Lung (tissue), 12 donors: ENCODE results near the gene KCND3. TPM values are rescaled to one million over a fixed set of nuclear protein-coding genes. Genes with fewer than 3 reads are reported as not detected.
A peak's percentile ranks its signal among the peaks of the same experiment; 100 is the strongest.

Experiments
- ATAC-seq: fragments of 200-7000 bp; cut with Tn5 transposase; one replicate; pipeline ENCODE4 v1.9.1; 2020; ENCODE audit warnings: moderate number of reproducible peaks; ENCODE audit not compliant: insufficient read depth, low FRiP score
- DNase-seq, 3 donors: peaks; one replicate each; pipeline ENCODE4 v3.0.0-alpha.2; 2013 to 2017
- H3K27ac ChIP-seq, 2 donors: one replicate each; pipeline ENCODE4 v1.5.1; 2013; ENCODE audit warnings: mild to moderate bottlenecking in 2 of 2, moderate library complexity in 2 of 2, control low read depth in 1 of 2, inconsistent platforms in 1 of 2, low read depth in 1 of 2, low read length in 1 of 2
- H3K27me3 ChIP-seq, 3 donors: one replicate each; pipeline ENCODE4 v1.5.1; 2013; ENCODE audit warnings: low read length in 2 of 3; ENCODE audit not compliant: control insufficient read depth in 3 of 3, insufficient read depth in 3 of 3
- H3K36me3 ChIP-seq, 4 donors: one replicate each; pipeline ENCODE4 v1.5.1; 2013; ENCODE audit warnings: low read length in 4 of 4, mild to moderate bottlenecking in 1 of 4, moderate library complexity in 1 of 4; ENCODE audit not compliant: control insufficient read depth in 4 of 4, insufficient read depth in 4 of 4
- H3K4me1 ChIP-seq, 5 donors: one replicate each; pipeline ENCODE4 v1.5.1; 2013; ENCODE audit warnings: low read length in 5 of 5, mild to moderate bottlenecking in 2 of 5, moderate library complexity in 1 of 5; ENCODE audit not compliant: control insufficient read depth in 5 of 5, insufficient read depth in 5 of 5
- H3K4me3 ChIP-seq: one replicate; pipeline ENCODE4 v1.5.1; 2013; ENCODE audit warnings: mild to moderate bottlenecking, control low read depth, moderate library complexity
- H3K9ac ChIP-seq, 2 donors: one replicate each; pipeline ENCODE4 v1.5.1; 2013; ENCODE audit warnings: low read length in 2 of 2, control low read depth in 1 of 2; ENCODE audit not compliant: insufficient read depth in 1 of 2
- H3K9me3 ChIP-seq, 4 donors: one replicate each; pipeline ENCODE4 v1.5.1; 2013; ENCODE audit warnings: low read length in 3 of 4, mild to moderate bottlenecking in 1 of 4, moderate library complexity in 1 of 4; ENCODE audit not compliant: control insufficient read depth in 4 of 4, insufficient read depth in 3 of 4
- WGBS, 2 donors: extraction: QIAGEN DNeasy Blood & Tissue Kit; methylation state at CpG; one replicate each; pipeline ENCODE4 v1.1.7; 2013; 5-methylcytosine and 5-hydroxymethylcytosine counted together
- polyA plus RNA-seq, 2 donors: library from polyadenylated mRNA; stranded (reverse); fragments of 200-250 nt; gene quantifications; one replicate each; pipeline ENCODE4 v1.2.1, GENCODE V29; 2013
- total RNA-seq, 2 donors: library from RNA; depleted of rRNA in 1 of 2; stranded (reverse); fragments of >200 nt in 1 of 2; gene quantifications; one replicate each; pipeline ENCODE4 v1.2.1, GENCODE V29; 2014 to 2021
- TF ChIP-seq, protein P1 (sequence below): IDR thresholded peaks from 2 replicates; pipeline ENCODE4 v1.5.1; 2012; ENCODE audit warnings: mild to moderate bottlenecking; ENCODE audit errors: control extremely low read depth, extremely low read depth
- donor health status: control.
- donor health status: control.
- donor health status: Bipolar disorder and iron deficiency.
- donor health status: healthy.
- donor health status: DM: yes; HTN: yes; CAD: no.

The KCND3 gene
- total and polyA plus RNA-seq, 4 donors = 1.3 to 12.1 (median 4.9) TPM

DNA sequence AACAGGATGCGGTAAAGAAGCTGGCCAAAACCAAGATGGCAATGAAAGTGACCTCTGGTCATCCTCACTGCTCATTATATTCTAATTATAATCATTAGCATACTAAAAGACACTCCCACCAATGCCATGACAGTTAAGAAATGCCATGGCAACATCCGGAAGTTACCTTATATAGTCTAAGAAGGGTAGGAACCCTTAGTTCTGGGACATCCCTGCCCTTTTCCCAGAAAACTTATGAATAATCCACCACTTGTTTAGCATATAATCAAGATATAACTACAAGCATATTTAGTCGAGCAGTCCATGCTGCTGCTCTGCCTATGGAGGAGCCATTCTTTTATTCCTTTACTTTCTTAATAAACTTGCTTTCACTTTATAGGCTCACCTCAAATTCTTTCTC, 154.0 kb downstream of the KCND3 start:
- H3K27me3 ChIP-seq = peaks cover 0 to 3% (median 0%) of the 10 kb centered on the region in 3 donors
- no peaks in the 10 kb centered on the region for H3K9me3 ChIP-seq
- no peaks in the 10 kb centered on the region for H3K4me1 ChIP-seq
- DNase-seq (no peak), ATAC-seq (no peak)
- H3K27ac ChIP-seq = no peak overlapping the region
- TF ChIP-seq, protein P1, sequence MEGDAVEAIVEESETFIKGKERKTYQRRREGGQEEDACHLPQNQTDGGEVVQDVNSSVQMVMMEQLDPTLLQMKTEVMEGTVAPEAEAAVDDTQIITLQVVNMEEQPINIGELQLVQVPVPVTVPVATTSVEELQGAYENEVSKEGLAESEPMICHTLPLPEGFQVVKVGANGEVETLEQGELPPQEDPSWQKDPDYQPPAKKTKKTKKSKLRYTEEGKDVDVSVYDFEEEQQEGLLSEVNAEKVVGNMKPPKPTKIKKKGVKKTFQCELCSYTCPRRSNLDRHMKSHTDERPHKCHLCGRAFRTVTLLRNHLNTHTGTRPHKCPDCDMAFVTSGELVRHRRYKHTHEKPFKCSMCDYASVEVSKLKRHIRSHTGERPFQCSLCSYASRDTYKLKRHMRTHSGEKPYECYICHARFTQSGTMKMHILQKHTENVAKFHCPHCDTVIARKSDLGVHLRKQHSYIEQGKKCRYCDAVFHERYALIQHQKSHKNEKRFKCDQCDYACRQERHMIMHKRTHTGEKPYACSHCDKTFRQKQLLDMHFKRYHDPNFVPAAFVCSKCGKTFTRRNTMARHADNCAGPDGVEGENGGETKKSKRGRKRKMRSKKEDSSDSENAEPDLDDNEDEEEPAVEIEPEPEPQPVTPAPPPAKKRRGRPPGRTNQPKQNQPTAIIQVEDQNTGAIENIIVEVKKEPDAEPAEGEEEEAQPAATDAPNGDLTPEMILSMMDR = no peak
- no peak overlapping the region for H3K4me3 ChIP-seq
- 92 to 99% methylated on average over 3 of the region's 3 CpGs for WGBS, 2 donors
- no peak overlapping the region for H3K9ac ChIP-seq
- H3K36me3 ChIP-seq = no peaks in the 10 kb centered on the region

DNA sequence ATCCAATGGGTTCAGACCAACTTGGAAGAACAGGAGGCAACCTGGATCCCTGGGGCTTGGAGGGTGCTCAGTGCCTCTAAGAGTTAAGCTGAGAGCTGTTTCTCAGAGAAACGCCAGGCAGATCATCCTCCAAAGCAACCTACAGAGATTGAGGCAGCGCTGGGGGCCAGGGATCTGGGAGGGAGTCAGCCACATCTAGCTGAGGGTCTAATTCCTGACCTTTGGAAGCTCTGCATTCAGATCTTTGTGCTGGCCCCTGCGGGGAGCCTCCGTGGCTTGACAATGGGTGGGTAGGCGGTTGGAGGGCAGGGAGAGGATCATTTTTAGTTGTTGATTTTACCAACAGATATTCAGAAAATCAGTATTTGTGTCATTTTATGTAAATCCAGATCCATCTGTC, 154.5 kb downstream of the KCND3 start:
- no peak overlapping the region for H3K9ac ChIP-seq
- 85 to 89% methylated on average over 5 of the region's 5 CpGs for WGBS, 2 donors
- TF ChIP-seq, protein P1 = no peak
- DNase-seq = no peak
- peaks cover 0 to 3% (median 0%) of the 10 kb centered on the region in 3 donors for H3K27me3 ChIP-seq
- no peaks in the 10 kb centered on the region for H3K36me3 ChIP-seq
- no peak overlapping the region for H3K27ac ChIP-seq
- H3K4me3 ChIP-seq = no peak overlapping the region
- no peaks in the 10 kb centered on the region for H3K4me1 ChIP-seq
- ATAC-seq = no peak
- no peaks in the 10 kb centered on the region for H3K9me3 ChIP-seq

DNA sequence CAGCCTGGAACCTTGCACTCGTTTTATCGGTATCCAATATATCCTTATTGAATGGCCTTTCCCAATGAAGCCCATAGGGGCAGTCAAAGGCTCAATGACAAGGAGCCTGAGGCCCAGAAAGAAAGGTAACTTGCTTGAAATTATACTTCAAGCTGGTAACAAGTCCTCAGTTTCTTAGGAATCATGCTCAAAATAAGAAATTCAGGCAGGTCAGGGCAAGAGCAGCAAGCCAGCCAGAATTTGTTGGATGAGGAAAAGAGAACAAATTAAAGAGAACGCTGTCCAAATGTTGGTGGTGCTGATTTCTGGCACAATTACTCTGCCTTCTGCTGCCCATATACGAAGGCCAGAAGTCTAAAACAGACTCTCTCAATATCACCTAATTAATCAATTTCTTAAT, 156.1 kb downstream of the KCND3 start:
- WGBS, 2 donors = 68 to 71% methylated on average over 4 of the region's 4 CpGs

More for the DNA sequence above, 156.1 kb downstream of the KCND3 start:
- no peaks in the 10 kb centered on the region for H3K4me1 ChIP-seq
- peak; percentile 29 to 69 (median 46) for DNase-seq
- H3K9me3 ChIP-seq = no peaks in the 10 kb centered on the region
- H3K36me3 ChIP-seq = no peaks in the 10 kb centered on the region
- TF ChIP-seq, protein P1 = no peak
- no peak for ATAC-seq
- no peak overlapping the region for H3K27ac ChIP-seq
- peaks cover 0 to 3% (median 0%) of the 10 kb centered on the region in 3 donors for H3K27me3 ChIP-seq
- H3K9ac ChIP-seq = no peak overlapping the region
- no peak overlapping the region for H3K4me3 ChIP-seq
